Measurements from ENCODE around the gene JMJD6.

GRCh38 chr17:76676629-76677028 is 49.8 kb downstream of the JMJD6 start:
- TF ChIP-seq GATA2 (IDR thresholded peaks at IDR 0.05; ENCODE audit: low read depth, low read length) = no peak
- no peak for TF ChIP-seq GATA3 (IDR thresholded peaks at IDR 0.05; ENCODE audit: low read depth, low read length)

Data from SH-SY5Y (cell line).